Lung (tissue), 12 donors: Measurements from ENCODE around the gene ARHGAP22. TPM values are rescaled to one million over a fixed set of nuclear protein-coding genes. Genes with fewer than 3 reads are reported as not detected.

Experiments
- ATAC-seq: fragments of 200-7000 bp; cut with Tn5 transposase; one replicate; pipeline ENCODE4 v1.9.1; 2020; ENCODE audit warnings: moderate number of reproducible peaks; ENCODE audit not compliant: insufficient read depth, low FRiP score
- DNase-seq, 3 donors: peaks; one replicate each; pipeline ENCODE4 v3.0.0-alpha.2; 2013 to 2017
- H3K27ac ChIP-seq, 2 donors: one replicate each; pipeline ENCODE4 v1.5.1; 2013; ENCODE audit warnings: mild to moderate bottlenecking in 2 of 2, moderate library complexity in 2 of 2, control low read depth in 1 of 2, inconsistent platforms in 1 of 2, low read depth in 1 of 2, low read length in 1 of 2
- H3K27me3 ChIP-seq, 3 donors: one replicate each; pipeline ENCODE4 v1.5.1; 2013; ENCODE audit warnings: low read length in 2 of 3; ENCODE audit not compliant: control insufficient read depth in 3 of 3, insufficient read depth in 3 of 3
- H3K36me3 ChIP-seq, 4 donors: one replicate each; pipeline ENCODE4 v1.5.1; 2013; ENCODE audit warnings: low read length in 4 of 4, mild to moderate bottlenecking in 1 of 4, moderate library complexity in 1 of 4; ENCODE audit not compliant: control insufficient read depth in 4 of 4, insufficient read depth in 4 of 4
- H3K4me1 ChIP-seq, 5 donors: one replicate each; pipeline ENCODE4 v1.5.1; 2013; ENCODE audit warnings: low read length in 5 of 5, mild to moderate bottlenecking in 2 of 5, moderate library complexity in 1 of 5; ENCODE audit not compliant: control insufficient read depth in 5 of 5, insufficient read depth in 5 of 5
- H3K4me3 ChIP-seq: one replicate; pipeline ENCODE4 v1.5.1; 2013; ENCODE audit warnings: mild to moderate bottlenecking, control low read depth, moderate library complexity
- H3K9ac ChIP-seq, 2 donors: one replicate each; pipeline ENCODE4 v1.5.1; 2013; ENCODE audit warnings: low read length in 2 of 2, control low read depth in 1 of 2; ENCODE audit not compliant: insufficient read depth in 1 of 2
- H3K9me3 ChIP-seq, 4 donors: one replicate each; pipeline ENCODE4 v1.5.1; 2013; ENCODE audit warnings: low read length in 3 of 4, mild to moderate bottlenecking in 1 of 4, moderate library complexity in 1 of 4; ENCODE audit not compliant: control insufficient read depth in 4 of 4, insufficient read depth in 3 of 4
- CTCF ChIP-seq: IDR thresholded peaks from 2 replicates; pipeline ENCODE4 v1.5.1; 2012; ENCODE audit warnings: mild to moderate bottlenecking; ENCODE audit errors: control extremely low read depth, extremely low read depth
- WGBS, 2 donors: extraction: QIAGEN DNeasy Blood & Tissue Kit; methylation state at CpG; one replicate each; pipeline ENCODE4 v1.1.7; 2013; 5-methylcytosine and 5-hydroxymethylcytosine counted together
- polyA plus RNA-seq, 2 donors: library from polyadenylated mRNA; stranded (reverse); fragments of 200-250 nt; gene quantifications; one replicate each; pipeline ENCODE4 v1.2.1, GENCODE V29; 2013
- total RNA-seq, 2 donors: library from RNA; depleted of rRNA in 1 of 2; stranded (reverse); fragments of >200 nt in 1 of 2; gene quantifications; one replicate each; pipeline ENCODE4 v1.2.1, GENCODE V29; 2014 to 2021
- donor health status: control.
- donor health status: control.
- donor health status: Bipolar disorder and iron deficiency.
- donor health status: healthy.
- donor health status: DM: yes; HTN: yes; CAD: no.

The ARHGAP22 gene
- total and polyA plus RNA-seq, 4 donors, result 3.2 to 6.9 (median 4.1) TPM

GRCh38 chr10:48638158-48638557, 33.3 kb upstream of the ARHGAP22 start:
- DNase-seq, result no peak
- 87 to 94% methylated on average over 4 of the region's 4 CpGs for WGBS, 2 donors
- no peak overlapping the region for H3K27ac ChIP-seq
- no peak for ATAC-seq
- no peaks in the 10 kb centered on the region for H3K27me3 ChIP-seq
- no peaks in the 10 kb centered on the region for H3K36me3 ChIP-seq
- no peak overlapping the region for H3K9ac ChIP-seq
- H3K4me3 ChIP-seq, result no peak overlapping the region
- TF ChIP-seq CTCF, result no peak
- H3K4me1 ChIP-seq, result peaks cover 0 to 2% (median 0%) of the 10 kb centered on the region in 5 donors
- H3K9me3 ChIP-seq, result peaks cover 0 to 5% (median 1%) of the 10 kb centered on the region in 4 donors

- Histone ChIP-seq H3K9ac (no peak overlapping the region), H3K4me3 (no peak overlapping the region), H3K9me3 (peaks cover 0 to 5% (median 1%) of the 10 kb centered on the region in 4 donors), H3K36me3 (no peaks in the 10 kb centered on the region), H3K27me3 (no peaks in the 10 kb centered on the region), H3K4me1 (peaks cover 0 to 2% (median 0%) of the 10 kb centered on the region in 5 donors), H3K27ac (no peak overlapping the region)
- WGBS, 2 donors, result 89 to 93% methylated on average over 3 of the region's 3 CpGs
- ATAC-seq (no peak), DNase-seq (no peak)
- TF ChIP-seq CTCF, result no peak
Observed at GRCh38 chr10:48636901-48637300, 32.0 kb upstream of the ARHGAP22 start.

GRCh38 chr10:48636231-48636630, 31.4 kb upstream of the ARHGAP22 start:
- H3K27me3 ChIP-seq, result no peaks in the 10 kb centered on the region
- H3K27ac ChIP-seq, result no peak overlapping the region

More at GRCh38 chr10:48636231-48636630, 31.4 kb upstream of the ARHGAP22 start:
- TF ChIP-seq CTCF, result no peak
- ATAC-seq, result no peak
- H3K36me3 ChIP-seq, result no peaks in the 10 kb centered on the region
- H3K4me3 ChIP-seq, result no peak overlapping the region
- peaks cover 0 to 2% (median 0%) of the 10 kb centered on the region in 5 donors for H3K4me1 ChIP-seq
- no peak overlapping the region for H3K9ac ChIP-seq
- peaks cover 0 to 5% (median 1%) of the 10 kb centered on the region in 4 donors for H3K9me3 ChIP-seq
- 65 to 78% methylated on average over 3 of the region's 3 CpGs for WGBS, 2 donors
- DNase-seq, result no peak
